PFSK-1 (cell line): ENCODE data around the gene SLCO2A1.

Source experiments
- POLR2AphosphoS5 ChIP-seq: IDR thresholded peaks from 2 replicates; pipeline ENCODE4 v1.6.1; 2012; ENCODE audit warnings: low read depth, mild to moderate bottlenecking, control low read depth, low read length, moderate library complexity
- REST ChIP-seq, 2 experiments: IDR thresholded peaks; 2 replicates each; pipeline versions ENCODE4 v1.6.1 to v1.8.0; 2011 to 2012; ENCODE audit warnings: low read depth in 2 of 2, low read length in 2 of 2, control low read depth in 1 of 2, inconsistent platforms in 1 of 2, mild to moderate bottlenecking in 1 of 2, moderate library complexity in 1 of 2; ENCODE audit not compliant: insufficient read depth in 1 of 2
- SIN3A ChIP-seq: IDR thresholded peaks from 2 replicates; pipeline ENCODE4 v1.6.1; 2012; ENCODE audit warnings: mild to moderate bottlenecking, low read length, moderate library complexity, borderline replicate concordance; ENCODE audit not compliant: insufficient read depth
- TAF1 ChIP-seq: IDR thresholded peaks from 2 replicates; pipeline ENCODE4 v1.6.1; 2012; ENCODE audit warnings: low read length, control low read depth, borderline replicate concordance; ENCODE audit not compliant: insufficient read depth

GRCh38 chr3:134075568-134075825 lies 45.8 kb upstream of the SLCO2A1 start:
- TF ChIP-seq POLR2AphosphoS5 (no peak), TAF1 (no peak), REST (IDR thresholded peaks at IDR 0.05; ENCODE audit: insufficient read depth in 1 of 2, low read depth in 2 of 2, low read length in 2 of 2) (no peak), SIN3A (no peak)
